ENCODE measurements around the gene S100B. TPM values are rescaled to one million over a fixed set of nuclear protein-coding genes. Genes with fewer than 3 reads are reported as not detected.

Gene S100B
- total RNA-seq, 4 donors from 2014 or later: 0.80 to 1.3 (median 0.82) TPM; not detected in 1

GRCh38 chr21:46603228-46603627 lies 1.7 kb downstream of the S100B start:
- Histone ChIP-seq H3K4me3 (no peak overlapping the region), H3K4me1 (peaks cover 0 to 6% of the 10 kb centered on the region in 2 donors), H3K36me3 (no peaks in the 10 kb centered on the region), H3K27ac (no peak overlapping the region), H3K27me3 (peaks cover 0 to 2% (median 0%) of the 10 kb centered on the region in 3 donors), H3K9me3 (no peaks in the 10 kb centered on the region)
- intact Hi-C loops (cut with DNase I; ENCODE audit: low total_unique reads): no loop called here
- DNase-seq (no peak), ATAC-seq (no peak)
- in situ Hi-C loops (cut with MboI; ENCODE audit: low sequenced_read_pairs in 4 of 4): no loop called here
- TF ChIP-seq POLR2A (IDR thresholded peaks at IDR 0.05): no peak
- TF ChIP-seq, protein P1, sequence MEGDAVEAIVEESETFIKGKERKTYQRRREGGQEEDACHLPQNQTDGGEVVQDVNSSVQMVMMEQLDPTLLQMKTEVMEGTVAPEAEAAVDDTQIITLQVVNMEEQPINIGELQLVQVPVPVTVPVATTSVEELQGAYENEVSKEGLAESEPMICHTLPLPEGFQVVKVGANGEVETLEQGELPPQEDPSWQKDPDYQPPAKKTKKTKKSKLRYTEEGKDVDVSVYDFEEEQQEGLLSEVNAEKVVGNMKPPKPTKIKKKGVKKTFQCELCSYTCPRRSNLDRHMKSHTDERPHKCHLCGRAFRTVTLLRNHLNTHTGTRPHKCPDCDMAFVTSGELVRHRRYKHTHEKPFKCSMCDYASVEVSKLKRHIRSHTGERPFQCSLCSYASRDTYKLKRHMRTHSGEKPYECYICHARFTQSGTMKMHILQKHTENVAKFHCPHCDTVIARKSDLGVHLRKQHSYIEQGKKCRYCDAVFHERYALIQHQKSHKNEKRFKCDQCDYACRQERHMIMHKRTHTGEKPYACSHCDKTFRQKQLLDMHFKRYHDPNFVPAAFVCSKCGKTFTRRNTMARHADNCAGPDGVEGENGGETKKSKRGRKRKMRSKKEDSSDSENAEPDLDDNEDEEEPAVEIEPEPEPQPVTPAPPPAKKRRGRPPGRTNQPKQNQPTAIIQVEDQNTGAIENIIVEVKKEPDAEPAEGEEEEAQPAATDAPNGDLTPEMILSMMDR (IDR thresholded peaks at IDR 0.05 in 4 of 5, conservative IDR thresholded peaks at IDR 0.05 in 1 of 5): no peak

DNA sequence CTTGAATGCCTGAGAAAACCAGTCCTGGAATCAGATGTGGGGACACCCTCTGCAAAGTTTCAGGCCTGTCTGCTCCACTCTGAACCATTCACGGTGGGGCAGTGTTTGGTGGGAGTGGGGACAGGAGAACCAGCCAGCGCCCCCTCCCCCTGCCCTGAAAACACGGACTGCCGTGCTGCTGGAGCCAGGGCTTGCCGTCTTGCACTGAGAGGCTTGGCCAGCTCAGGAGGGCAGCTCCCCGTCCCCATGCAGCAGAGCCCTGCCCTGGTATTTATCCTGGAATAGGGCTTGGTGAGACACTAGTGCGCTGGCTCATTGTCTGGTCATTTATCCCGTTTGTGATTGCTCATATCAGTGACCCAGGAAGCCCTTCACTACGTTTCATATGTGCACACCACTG lies 3.9 kb downstream of the S100B start:
- DNase-seq (no peak), ATAC-seq (no peak)
- intact Hi-C loops (cut with DNase I; ENCODE audit: low total_unique reads) (no loop called here), in situ Hi-C loops (cut with MboI; ENCODE audit: low sequenced_read_pairs in 4 of 4) (no loop called here)
- Histone ChIP-seq H3K9me3 (no peaks in the 10 kb centered on the region), H3K36me3 (no peaks in the 10 kb centered on the region), H3K27me3 (peaks cover 0 to 5% (median 0%) of the 10 kb centered on the region in 3 donors), H3K4me1 (peaks cover 0 to 6% of the 10 kb centered on the region in 2 donors), H3K27ac (no peak overlapping the region), H3K4me3 (no peak overlapping the region)
- TF ChIP-seq, protein P1 (IDR thresholded peaks at IDR 0.05 in 4 of 5, conservative IDR thresholded peaks at IDR 0.05 in 1 of 5): no peak
- no peak for TF ChIP-seq POLR2A (IDR thresholded peaks at IDR 0.05)

- Histone ChIP-seq H3K27ac (no peak overlapping the region), H3K9me3 (no peaks in the 10 kb centered on the region), H3K36me3 (no peaks in the 10 kb centered on the region)
These were observed 4.6 kb downstream of the S100B start for GRCh38 chr21:46600305-46600704.

DNA sequence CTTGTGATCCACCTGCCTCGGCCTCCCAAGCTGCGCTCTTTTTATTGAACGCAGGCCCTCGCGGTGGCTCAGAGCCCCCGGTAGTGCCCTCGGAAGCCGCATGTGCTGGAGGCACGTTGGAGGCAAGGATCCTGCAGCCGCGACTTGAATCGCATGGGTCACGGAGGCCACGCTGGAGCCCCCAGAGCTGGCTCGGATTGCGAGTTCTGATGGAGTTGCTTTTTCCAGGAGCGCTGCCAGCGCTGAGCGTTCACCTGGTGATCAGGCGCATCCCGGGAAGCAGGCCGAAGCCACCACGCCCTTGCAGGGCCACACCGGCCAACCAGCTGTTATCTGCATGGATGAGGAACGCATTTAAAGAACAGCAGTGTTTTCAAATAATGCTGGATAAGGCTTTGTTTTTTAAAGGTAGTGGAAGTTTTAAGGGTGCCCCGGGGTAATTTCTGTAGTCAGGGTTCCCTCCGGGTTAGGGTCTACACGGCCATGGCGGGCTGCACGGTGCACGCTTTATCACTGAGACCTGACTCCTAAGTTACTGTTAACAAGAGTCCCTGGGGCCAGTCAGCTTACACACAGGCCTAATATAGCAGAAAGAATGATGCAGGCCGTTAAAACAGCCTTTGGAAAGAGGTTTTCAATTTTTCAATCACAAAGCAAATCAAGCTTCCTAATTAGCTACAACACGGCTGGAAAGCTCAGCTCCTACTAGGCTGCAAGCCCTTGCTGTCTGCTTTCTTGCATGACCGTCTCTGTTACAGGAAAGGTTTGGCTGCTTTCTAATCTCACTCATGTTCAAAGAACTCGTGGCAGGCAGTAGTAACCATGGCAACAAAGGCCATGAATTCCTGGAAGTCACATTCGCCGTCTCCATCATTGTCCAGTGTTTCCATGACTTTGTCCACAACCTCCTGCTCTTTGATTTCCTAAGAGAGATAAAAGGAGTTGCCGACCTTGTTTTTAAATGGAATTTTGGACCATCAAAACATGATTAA lies 6.0 kb downstream of the S100B start:
- ATAC-seq: peak in 1 of 2 donors; percentile 33
- TF ChIP-seq, protein P1 (IDR thresholded peaks at IDR 0.05 in 4 of 5, conservative IDR thresholded peaks at IDR 0.05 in 1 of 5): no peak
- no peak for TF ChIP-seq POLR2A (IDR thresholded peaks at IDR 0.05)
- intact Hi-C loops (cut with DNase I; ENCODE audit: low total_unique reads): no loop called here
- H3K27me3 ChIP-seq: peaks cover 0 to 5% (median 0%) of the 10 kb centered on the region in 3 donors
- DNase-seq: no peak
- no peak overlapping the region for H3K27ac ChIP-seq
- H3K36me3 ChIP-seq: no peaks in the 10 kb centered on the region
- peaks cover 0 to 6% of the 10 kb centered on the region in 2 donors for H3K4me1 ChIP-seq
- in situ Hi-C loops (cut with MboI; ENCODE audit: low sequenced_read_pairs in 4 of 4): no loop called here
- no peak overlapping the region for H3K4me3 ChIP-seq
- no peaks in the 10 kb centered on the region for H3K9me3 ChIP-seq

More at GRCh38 chr21:46600305-46600704, 4.6 kb downstream of the S100B start:
- in situ Hi-C loops (cut with MboI; ENCODE audit: low sequenced_read_pairs in 4 of 4) (no loop called here), intact Hi-C loops (cut with DNase I; ENCODE audit: low total_unique reads) (no loop called here)
- no peak for ATAC-seq
- H3K4me1 ChIP-seq: peaks cover 0 to 6% of the 10 kb centered on the region in 2 donors
- peaks cover 0 to 5% (median 0%) of the 10 kb centered on the region in 3 donors for H3K27me3 ChIP-seq
- no peak for TF ChIP-seq POLR2A (IDR thresholded peaks at IDR 0.05)
- TF ChIP-seq, protein P1 (IDR thresholded peaks at IDR 0.05 in 4 of 5, conservative IDR thresholded peaks at IDR 0.05 in 1 of 5): no peak
- DNase-seq: no peak
- H3K4me3 ChIP-seq: no peak overlapping the region

Data from gastrocnemius medialis (tissue), 4 donors.